IPS-11a (cell line): ENCODE measurements around the gene SCAPER.
"Not testable (repeated sequence)": the region's sequence is repeated elsewhere in the genome, so short reads cannot be mapped to it uniquely, and the experiment has no call there.

Source experiments
- H3K4me3 ChIP-seq: one replicate; pipeline ENCODE4 v1.5.1; 2013; ENCODE audit warnings: low read depth, low read length, control low read depth

Gene SCAPER

GRCh38 chr15:76795217-76795616 lies 109.9 kb downstream of the SCAPER start:
- H3K4me3 ChIP-seq = no peak overlapping the region

- H3K4me3 ChIP-seq = no peak overlapping the region
These were observed 112.0 kb downstream of the SCAPER start for GRCh38 chr15:76793162-76793561.

- H3K4me3 ChIP-seq = no peak overlapping the region
These were observed 113.6 kb downstream of the SCAPER start for GRCh38 chr15:76791511-76791910.

GRCh38 chr15:76787273-76787672 lies 117.9 kb downstream of the SCAPER start:
- no peak overlapping the region for H3K4me3 ChIP-seq

- H3K4me3 ChIP-seq = no peak overlapping the region
These were observed 128.2 kb downstream of the SCAPER start for GRCh38 chr15:76776969-76777368.

- no peak overlapping the region for H3K4me3 ChIP-seq
These were observed 128.7 kb downstream of the SCAPER start for GRCh38 chr15:76776480-76776879.

GRCh38 chr15:76773234-76773633 lies 131.9 kb downstream of the SCAPER start:
- no peak overlapping the region for H3K4me3 ChIP-seq

- H3K4me3 ChIP-seq = no peak overlapping the region
These were observed 132.4 kb downstream of the SCAPER start for GRCh38 chr15:76772776-76773175.

GRCh38 chr15:76764004-76764403 lies 141.1 kb downstream of the SCAPER start:
- H3K4me3 ChIP-seq = no peak overlapping the region

- H3K4me3 ChIP-seq = no peak overlapping the region
These were observed 141.6 kb downstream of the SCAPER start for GRCh38 chr15:76763554-76763953.

GRCh38 chr15:76756381-76756780 lies 148.8 kb downstream of the SCAPER start:
- H3K4me3 ChIP-seq = no peak overlapping the region

- H3K4me3 ChIP-seq = no peak overlapping the region
These were observed 151.4 kb downstream of the SCAPER start for GRCh38 chr15:76753771-76754170.

- no peak overlapping the region for H3K4me3 ChIP-seq
These were observed 152.0 kb downstream of the SCAPER start for GRCh38 chr15:76753131-76753530.

GRCh38 chr15:76752549-76752948 lies 152.6 kb downstream of the SCAPER start:
- no peak overlapping the region for H3K4me3 ChIP-seq

GRCh38 chr15:76737573-76737972 lies 167.6 kb downstream of the SCAPER start:
- H3K4me3 ChIP-seq = no peak overlapping the region

GRCh38 chr15:76732321-76732720 lies 172.8 kb downstream of the SCAPER start:
- H3K4me3 ChIP-seq = not testable (repeated sequence)

GRCh38 chr15:76730262-76730661 lies 174.9 kb downstream of the SCAPER start:
- no peak overlapping the region for H3K4me3 ChIP-seq

- H3K4me3 ChIP-seq = no peak overlapping the region
These were observed 186.3 kb downstream of the SCAPER start for GRCh38 chr15:76718863-76719262.

- no peak overlapping the region for H3K4me3 ChIP-seq
These were observed 190.2 kb downstream of the SCAPER start for GRCh38 chr15:76714950-76715349.

- no peak overlapping the region for H3K4me3 ChIP-seq
These were observed 193.8 kb downstream of the SCAPER start for GRCh38 chr15:76711351-76711827.

GRCh38 chr15:76704032-76704431 lies 201.1 kb downstream of the SCAPER start:
- not testable (repeated sequence) for H3K4me3 ChIP-seq

GRCh38 chr15:76696840-76697239 lies 208.3 kb downstream of the SCAPER start:
- H3K4me3 ChIP-seq = no peak overlapping the region

GRCh38 chr15:76692546-76692945 lies 212.6 kb downstream of the SCAPER start:
- not testable (repeated sequence) for H3K4me3 ChIP-seq

- H3K4me3 ChIP-seq = not testable (repeated sequence)
These were observed 217.5 kb downstream of the SCAPER start for GRCh38 chr15:76687592-76687991.
